ENCODE measurements around the gene NUB1. TPM values are rescaled to one million over a fixed set of nuclear protein-coding genes. Genes with fewer than 3 reads are reported as not detected.

The NUB1 gene
- total RNA-seq, 1 donor from 2014 or later, result 61.7 TPM

DNA sequence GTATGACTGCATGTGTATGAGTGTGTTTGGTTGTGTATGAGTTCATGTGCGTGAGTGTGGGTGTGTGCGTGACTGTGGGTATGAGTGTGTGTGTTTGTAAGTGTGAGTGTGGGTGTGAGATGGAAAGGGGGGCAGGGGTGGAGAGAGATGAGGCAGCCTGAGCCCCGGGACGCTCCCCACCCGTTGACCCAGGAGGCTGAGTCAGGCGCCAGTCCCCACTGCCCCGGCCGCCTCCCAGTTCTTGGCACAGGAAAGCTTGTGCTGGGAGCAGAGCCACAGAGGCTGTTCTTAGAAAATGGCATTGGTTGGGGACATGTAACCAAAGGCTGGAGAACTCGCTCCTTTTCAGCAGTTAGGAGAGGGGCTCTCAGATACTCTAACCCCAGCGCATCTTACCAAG, 27.8 kb upstream of the NUB1 start:
- Mint-ChIP-seq H3K27me3 (ENCODE audit: unreplicated experiment) (peaks cover 20% of the 10 kb centered on the region), H3K27ac (ENCODE audit: unreplicated experiment) (no peak overlapping the region), H3K36me3 (ENCODE audit: unreplicated experiment) (no peaks in the 10 kb centered on the region), H3K4me1 (ENCODE audit: unreplicated experiment) (no peaks in the 10 kb centered on the region), H3K4me3 (ENCODE audit: unreplicated experiment) (no peak overlapping the region), H3K9me3 (ENCODE audit: unreplicated experiment) (peaks cover 5% of the 10 kb centered on the region)
- DNase-seq (ENCODE audit: extremely low spot score, unreplicated experiment), result peak; percentile 77
- TF ChIP-seq, protein P1, sequence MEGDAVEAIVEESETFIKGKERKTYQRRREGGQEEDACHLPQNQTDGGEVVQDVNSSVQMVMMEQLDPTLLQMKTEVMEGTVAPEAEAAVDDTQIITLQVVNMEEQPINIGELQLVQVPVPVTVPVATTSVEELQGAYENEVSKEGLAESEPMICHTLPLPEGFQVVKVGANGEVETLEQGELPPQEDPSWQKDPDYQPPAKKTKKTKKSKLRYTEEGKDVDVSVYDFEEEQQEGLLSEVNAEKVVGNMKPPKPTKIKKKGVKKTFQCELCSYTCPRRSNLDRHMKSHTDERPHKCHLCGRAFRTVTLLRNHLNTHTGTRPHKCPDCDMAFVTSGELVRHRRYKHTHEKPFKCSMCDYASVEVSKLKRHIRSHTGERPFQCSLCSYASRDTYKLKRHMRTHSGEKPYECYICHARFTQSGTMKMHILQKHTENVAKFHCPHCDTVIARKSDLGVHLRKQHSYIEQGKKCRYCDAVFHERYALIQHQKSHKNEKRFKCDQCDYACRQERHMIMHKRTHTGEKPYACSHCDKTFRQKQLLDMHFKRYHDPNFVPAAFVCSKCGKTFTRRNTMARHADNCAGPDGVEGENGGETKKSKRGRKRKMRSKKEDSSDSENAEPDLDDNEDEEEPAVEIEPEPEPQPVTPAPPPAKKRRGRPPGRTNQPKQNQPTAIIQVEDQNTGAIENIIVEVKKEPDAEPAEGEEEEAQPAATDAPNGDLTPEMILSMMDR (IDR thresholded peaks at IDR 0.05), result no peak

DNA sequence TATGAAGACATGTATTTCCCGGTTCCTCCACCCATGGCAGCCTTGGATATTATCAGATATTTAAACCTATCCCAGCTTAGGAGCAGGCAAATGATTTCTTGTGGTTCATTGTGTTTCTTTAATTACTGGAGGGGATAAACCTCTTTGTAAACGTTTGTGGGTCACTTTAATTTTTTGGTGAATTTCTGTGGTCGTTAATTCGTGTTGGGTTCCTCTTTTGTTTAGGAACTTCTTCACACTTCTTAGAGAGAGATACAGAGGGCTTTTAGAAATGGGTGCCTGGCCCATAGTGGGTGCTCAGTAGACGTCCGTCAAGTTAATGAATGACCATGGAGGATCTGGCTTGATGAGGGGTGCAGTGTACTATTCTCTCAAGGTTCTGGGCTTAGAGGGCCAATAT, 27.2 kb upstream of the NUB1 start:
- H3K9me3 Mint-ChIP-seq (ENCODE audit: unreplicated experiment), result peaks cover 10% of the 10 kb centered on the region
- peaks cover 18% of the 10 kb centered on the region for H3K27me3 Mint-ChIP-seq (ENCODE audit: unreplicated experiment)
- H3K27ac Mint-ChIP-seq (ENCODE audit: unreplicated experiment), result no peak overlapping the region
- H3K36me3 Mint-ChIP-seq (ENCODE audit: unreplicated experiment), result no peaks in the 10 kb centered on the region
- H3K4me3 Mint-ChIP-seq (ENCODE audit: unreplicated experiment), result no peak overlapping the region
- DNase-seq (ENCODE audit: extremely low spot score, unreplicated experiment), result no peak
- H3K4me1 Mint-ChIP-seq (ENCODE audit: unreplicated experiment), result no peaks in the 10 kb centered on the region
- TF ChIP-seq, protein P1 (IDR thresholded peaks at IDR 0.05), result no peak

GRCh38 chr7:151315038-151315655, 26.5 kb upstream of the NUB1 start:
- Mint-ChIP-seq H3K27ac (ENCODE audit: unreplicated experiment) (no peak overlapping the region), H3K9me3 (ENCODE audit: unreplicated experiment) (peaks cover 12% of the 10 kb centered on the region), H3K4me1 (ENCODE audit: unreplicated experiment) (no peaks in the 10 kb centered on the region), H3K4me3 (ENCODE audit: unreplicated experiment) (no peak overlapping the region), H3K27me3 (ENCODE audit: unreplicated experiment) (peaks cover 18% of the 10 kb centered on the region), H3K36me3 (ENCODE audit: unreplicated experiment) (no peaks in the 10 kb centered on the region)
- peak; percentile 88 for DNase-seq (ENCODE audit: extremely low spot score, unreplicated experiment)
- TF ChIP-seq, protein P1 (IDR thresholded peaks at IDR 0.05), result peak; percentile 89

DNA sequence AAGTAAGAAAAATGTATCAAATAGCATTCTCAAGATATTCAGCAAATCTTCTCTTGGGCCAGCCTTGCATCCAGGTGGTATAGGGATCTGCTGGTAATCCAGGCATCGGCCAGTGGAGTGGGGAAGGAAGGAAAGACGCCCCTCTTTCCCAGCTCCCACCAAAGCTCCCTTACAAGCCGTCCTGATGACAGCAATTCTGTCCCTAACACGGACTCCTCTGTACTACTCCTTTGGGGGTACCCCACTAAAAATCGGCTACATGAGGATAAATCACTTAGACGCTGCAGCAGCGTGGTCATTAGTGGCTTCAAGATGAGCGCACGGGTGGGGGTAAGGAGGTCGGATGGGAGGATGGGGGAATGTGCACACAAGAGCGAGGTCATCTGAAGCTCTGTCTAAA, 24.7 kb upstream of the NUB1 start:
- TF ChIP-seq, protein P1 (IDR thresholded peaks at IDR 0.05), result no peak
- H3K27ac Mint-ChIP-seq (ENCODE audit: unreplicated experiment), result no peak overlapping the region
- H3K4me3 Mint-ChIP-seq (ENCODE audit: unreplicated experiment), result no peak overlapping the region
- peak; percentile 67 for DNase-seq (ENCODE audit: extremely low spot score, unreplicated experiment)
- peaks cover 18% of the 10 kb centered on the region for H3K27me3 Mint-ChIP-seq (ENCODE audit: unreplicated experiment)
- H3K4me1 Mint-ChIP-seq (ENCODE audit: unreplicated experiment), result no peaks in the 10 kb centered on the region
- H3K36me3 Mint-ChIP-seq (ENCODE audit: unreplicated experiment), result no peaks in the 10 kb centered on the region
- peaks cover 12% of the 10 kb centered on the region for H3K9me3 Mint-ChIP-seq (ENCODE audit: unreplicated experiment)

- no peaks in the 10 kb centered on the region for H3K4me1 Mint-ChIP-seq (ENCODE audit: unreplicated experiment)
- no peak overlapping the region for H3K27ac Mint-ChIP-seq (ENCODE audit: unreplicated experiment)
- TF ChIP-seq, protein P1 (IDR thresholded peaks at IDR 0.05), result no peak
- H3K27me3 Mint-ChIP-seq (ENCODE audit: unreplicated experiment), result peaks cover 18% of the 10 kb centered on the region
- no peaks in the 10 kb centered on the region for H3K36me3 Mint-ChIP-seq (ENCODE audit: unreplicated experiment)
- H3K4me3 Mint-ChIP-seq (ENCODE audit: unreplicated experiment), result no peak overlapping the region
- peaks cover 12% of the 10 kb centered on the region for H3K9me3 Mint-ChIP-seq (ENCODE audit: unreplicated experiment)
- DNase-seq (ENCODE audit: extremely low spot score, unreplicated experiment), result peak; percentile 34
Observed at GRCh38 chr7:151317936-151318335, 23.7 kb upstream of the NUB1 start.
